ENCODE data around the gene NBEAL1. TPM values are rescaled to one million over a fixed set of nuclear protein-coding genes. Genes with fewer than 3 reads are reported as not detected.

The NBEAL1 gene
- total RNA-seq, 1 donor from 2014 or later, result 30.5 TPM

- DNase-seq (ENCODE audit: low spot score, unreplicated experiment), result no peak
- peak overlapping the region; percentile 5 for H3K27ac Mint-ChIP-seq
- H3K4me3 Mint-ChIP-seq (ENCODE audit: low read depth), result no peak overlapping the region
These were observed 107.8 kb downstream of the NBEAL1 start for GRCh38 chr2:203122317-203122986.

GRCh38 chr2:203126996-203127395 is 112.3 kb downstream of the NBEAL1 start:
- no peaks in the 10 kb centered on the region for H3K27me3 Mint-ChIP-seq
- H3K27ac Mint-ChIP-seq, result peak overlapping the region; percentile 83
- H3K4me3 Mint-ChIP-seq (ENCODE audit: low read depth), result peak overlapping the region; percentile 55
- DNase-seq (ENCODE audit: low spot score, unreplicated experiment), result no peak
- peaks cover 19% of the 10 kb centered on the region for H3K36me3 Mint-ChIP-seq (ENCODE audit: insufficient read depth)
- TF ChIP-seq CTCF (IDR thresholded peaks at IDR 0.05; ENCODE audit: unreplicated experiment), result no peak
- peaks cover 28% of the 10 kb centered on the region for H3K4me1 Mint-ChIP-seq (ENCODE audit: low read depth)
- no peaks in the 10 kb centered on the region for H3K9me3 Mint-ChIP-seq (ENCODE audit: low read depth)

More at GRCh38 chr2:203122317-203122986, 107.8 kb downstream of the NBEAL1 start:
- peaks cover 18% of the 10 kb centered on the region for H3K36me3 Mint-ChIP-seq (ENCODE audit: insufficient read depth)
- no peaks in the 10 kb centered on the region for H3K27me3 Mint-ChIP-seq
- H3K9me3 Mint-ChIP-seq (ENCODE audit: low read depth), result no peaks in the 10 kb centered on the region
- TF ChIP-seq CTCF (IDR thresholded peaks at IDR 0.05; ENCODE audit: unreplicated experiment), result no peak
- peaks cover 32% of the 10 kb centered on the region for H3K4me1 Mint-ChIP-seq (ENCODE audit: low read depth)

- no peak for DNase-seq (ENCODE audit: low spot score, unreplicated experiment)
- no peak overlapping the region for H3K4me3 Mint-ChIP-seq (ENCODE audit: low read depth)
- H3K36me3 Mint-ChIP-seq (ENCODE audit: insufficient read depth), result peaks cover 4% of the 10 kb centered on the region
- H3K27ac Mint-ChIP-seq, result no peak overlapping the region
- peaks cover 11% of the 10 kb centered on the region for H3K4me1 Mint-ChIP-seq (ENCODE audit: low read depth)
- no peaks in the 10 kb centered on the region for H3K27me3 Mint-ChIP-seq
- H3K9me3 Mint-ChIP-seq (ENCODE audit: low read depth), result no peaks in the 10 kb centered on the region
- no peak for TF ChIP-seq CTCF (IDR thresholded peaks at IDR 0.05; ENCODE audit: unreplicated experiment)
These were observed 120.4 kb downstream of the NBEAL1 start for GRCh38 chr2:203135105-203135504.

GRCh38 chr2:203143391-203143790 is 128.7 kb downstream of the NBEAL1 start:
- H3K27me3 Mint-ChIP-seq, result no peaks in the 10 kb centered on the region
- H3K9me3 Mint-ChIP-seq (ENCODE audit: low read depth), result no peaks in the 10 kb centered on the region
- no peak overlapping the region for H3K27ac Mint-ChIP-seq
- no peak for DNase-seq (ENCODE audit: low spot score, unreplicated experiment)
- no peak for TF ChIP-seq CTCF (IDR thresholded peaks at IDR 0.05; ENCODE audit: unreplicated experiment)
- H3K4me3 Mint-ChIP-seq (ENCODE audit: low read depth), result no peak overlapping the region
- H3K4me1 Mint-ChIP-seq (ENCODE audit: low read depth), result no peaks in the 10 kb centered on the region
- H3K36me3 Mint-ChIP-seq (ENCODE audit: insufficient read depth), result no peaks in the 10 kb centered on the region

GRCh38 chr2:203149194-203149593 is 134.5 kb downstream of the NBEAL1 start:
- peaks cover 2% of the 10 kb centered on the region for H3K4me1 Mint-ChIP-seq (ENCODE audit: low read depth)
- no peaks in the 10 kb centered on the region for H3K27me3 Mint-ChIP-seq
- no peak overlapping the region for H3K4me3 Mint-ChIP-seq (ENCODE audit: low read depth)
- DNase-seq (ENCODE audit: low spot score, unreplicated experiment), result no peak
- no peak overlapping the region for H3K27ac Mint-ChIP-seq
- no peaks in the 10 kb centered on the region for H3K9me3 Mint-ChIP-seq (ENCODE audit: low read depth)
- no peak for TF ChIP-seq CTCF (IDR thresholded peaks at IDR 0.05; ENCODE audit: unreplicated experiment)
- peaks cover 18% of the 10 kb centered on the region for H3K36me3 Mint-ChIP-seq (ENCODE audit: insufficient read depth)
